GM13976 (cell line): ENCODE data around the gene SP6.

Experiments used
- DNase-seq: peaks from one replicate; pipeline ENCODE4 v3.0.0; 2012; ENCODE audit warnings: low spot score
- CTCF ChIP-seq: IDR thresholded peaks from 2 replicates; pipeline ENCODE4 v1.5.1; 2012; ENCODE audit warnings: borderline replicate concordance, mild to moderate bottlenecking; ENCODE audit not compliant: insufficient read depth; ENCODE audit errors: extremely low read depth, missing control alignments, control extremely low read depth
- in situ Hi-C: fragments of 300-500 bp; cut with MboI; formaldehyde crosslinking; loops from one replicate; pipeline ENCODE4 v1.12.0; 2022; ENCODE audit warnings: low sequenced_read_pairs, mixed read lengths, inconsistent platforms; ENCODE audit not compliant: unreplicated experiment

Gene SP6

GRCh38 chr17:47811709-47812108 is 39.3 kb downstream of the SP6 start:
- TF ChIP-seq CTCF, result no peak
- DNase-seq, result no peak
- in situ Hi-C loops, result no loop called here

- no peak for DNase-seq
- in situ Hi-C loops, result no loop called here
- no peak for TF ChIP-seq CTCF
These were observed 39.9 kb downstream of the SP6 start for GRCh38 chr17:47810901-47811635.

- no peak for TF ChIP-seq CTCF
- peak; percentile 70 for DNase-seq
- in situ Hi-C loops, result no loop called here
These were observed 40.7 kb downstream of the SP6 start for GRCh38 chr17:47810200-47810821.

- no peak for DNase-seq
- no peak for TF ChIP-seq CTCF
- in situ Hi-C loops, result no loop called here
These were observed 42.0 kb downstream of the SP6 start for GRCh38 chr17:47808830-47809480.

GRCh38 chr17:47808036-47808829 is 42.7 kb downstream of the SP6 start:
- no peak for DNase-seq
- in situ Hi-C loops, result no loop called here
- no peak for TF ChIP-seq CTCF

- DNase-seq, result no peak
- in situ Hi-C loops, result no loop called here
- TF ChIP-seq CTCF, result no peak
These were observed 43.5 kb downstream of the SP6 start for GRCh38 chr17:47807421-47807820.
